Liver (tissue), 9 donors: ENCODE results near the gene TMEM108. TPM values are rescaled to one million over a fixed set of nuclear protein-coding genes. Genes with fewer than 3 reads are reported as not detected.

ENCODE experiments used
- DNase-seq: peaks from one replicate; pipeline ENCODE4 v3.0.0-alpha.2; 2017; ENCODE audit warnings: low spot score
- H3K27ac ChIP-seq, 2 donors: one replicate each; pipeline ENCODE4 v1.7.0; 2013; ENCODE audit warnings: inconsistent platforms in 2 of 2, low read length in 2 of 2, control low read depth in 1 of 2, low read depth in 1 of 2, mild to moderate bottlenecking in 1 of 2
- H3K27me3 ChIP-seq, 4 donors: one replicate each; pipeline versions ENCODE4 v1.6.1 to v1.7.0; 2013; ENCODE audit warnings: low read length in 3 of 4, inconsistent platforms in 1 of 4, mild to moderate bottlenecking in 1 of 4, moderate library complexity in 1 of 4; ENCODE audit not compliant: control insufficient read depth in 4 of 4, insufficient read depth in 4 of 4
- H3K36me3 ChIP-seq, 4 donors: one replicate each; pipeline versions ENCODE4 v1.6.1 to v1.7.0; 2013; ENCODE audit warnings: low read length in 3 of 4, mild to moderate bottlenecking in 3 of 4, low read depth in 1 of 4, moderate library complexity in 1 of 4; ENCODE audit not compliant: control insufficient read depth in 4 of 4, insufficient read depth in 3 of 4
- H3K4me1 ChIP-seq, 4 donors: one replicate each; pipeline versions ENCODE4 v1.6.1 to v1.7.0; 2013; ENCODE audit warnings: low read length in 3 of 4, mild to moderate bottlenecking in 3 of 4, moderate library complexity in 1 of 4; ENCODE audit not compliant: control insufficient read depth in 4 of 4, insufficient read depth in 4 of 4
- H3K4me3 ChIP-seq, 3 donors: one replicate each; pipeline versions ENCODE4 v1.6.1 to v1.7.0; 2013; ENCODE audit warnings: low read length in 3 of 3, control low read depth in 1 of 3, low read depth in 1 of 3, mild to moderate bottlenecking in 1 of 3
- H3K9ac ChIP-seq, 2 donors: one replicate each; pipeline ENCODE4 v1.7.0; 2013; ENCODE audit warnings: low read length in 2 of 2, mild to moderate bottlenecking in 2 of 2, moderate library complexity in 2 of 2, control low read depth in 1 of 2, low read depth in 1 of 2
- H3K9me3 ChIP-seq, 4 donors: one replicate each; pipeline versions ENCODE4 v1.6.1 to v1.7.0; 2013; ENCODE audit warnings: low read length in 3 of 4; ENCODE audit not compliant: control insufficient read depth in 4 of 4
- EGR1 ChIP-seq, 2 donors: IDR thresholded peaks; 2 replicates each; pipeline ENCODE4 v1.6.1; 2016 to 2018; ENCODE audit warnings: antibody characterized with exemption in 2 of 2, low read depth in 2 of 2
- FOXA2 ChIP-seq: IDR thresholded peaks from 2 replicates; pipeline ENCODE4 v1.6.1; 2016; ENCODE audit warnings: antibody characterized with exemption
- HNF4A ChIP-seq, 2 donors: conservative IDR thresholded peaks; 2 replicates each; pipeline ENCODE4 v1.6.1; 2016; ENCODE audit warnings: antibody characterized with exemption in 2 of 2, mild to moderate bottlenecking in 2 of 2
- HNF4G ChIP-seq: IDR thresholded peaks from 2 replicates; pipeline ENCODE4 v1.6.1; 2016; ENCODE audit warnings: antibody characterized with exemption
- NR2F2 ChIP-seq: IDR thresholded peaks from 2 replicates; pipeline ENCODE4 v1.6.1; 2016; ENCODE audit warnings: antibody characterized with exemption
- RAD21 ChIP-seq, 2 donors: IDR thresholded peaks; 2 replicates each; pipeline ENCODE4 v1.6.1; 2016; ENCODE audit warnings: antibody characterized with exemption in 2 of 2, mild to moderate bottlenecking in 2 of 2
- RXRA ChIP-seq, 2 donors: IDR thresholded peaks; 2 replicates each; pipeline ENCODE4 v1.6.1; 2017 to 2018; ENCODE audit warnings: antibody characterized with exemption in 2 of 2, mild to moderate bottlenecking in 1 of 2
- SP1 ChIP-seq: IDR thresholded peaks from 2 replicates; pipeline ENCODE4 v1.6.1; 2018; ENCODE audit warnings: antibody characterized with exemption, mild to moderate bottlenecking
- WGBS: extraction: QIAGEN DNeasy Blood & Tissue Kit; methylation state at CpG from one replicate; pipeline ENCODE4 v1.1.7; 2013; 5-methylcytosine and 5-hydroxymethylcytosine counted together
- polyA plus RNA-seq, 2 donors: library from polyadenylated mRNA; stranded (reverse) in 1 of 2; unstranded in 1 of 2; fragments of 200-250 nt in 1 of 2; fragments of >200 nt in 1 of 2; fragmentation: Nextera tagmentation in 1 of 2; extraction: Ambion mirVana in 1 of 2; gene quantifications; one replicate each; pipeline versions ENCODE4 v1.2.1 to v1.2.3, GENCODE V29; 2013 to 2015
- total RNA-seq, 2 donors: library from RNA; depleted of rRNA; stranded (reverse); fragments of >200 nt; gene quantifications; one replicate each; pipeline ENCODE4 v1.2.3, GENCODE V29; 2014
- TF ChIP-seq, protein P1 (sequence below): fragments of 150-350 bp; IDR thresholded peaks from 2 replicates; pipeline ENCODE4 v1.5.1; 2017; ENCODE audit warnings: improper control_type of control experiment, low read depth, low read length; ENCODE audit not compliant: missing input control
- TF ChIP-seq, protein P2 (sequence below): IDR thresholded peaks from 2 replicates; pipeline ENCODE4 v1.6.1; 2016; ENCODE audit warnings: antibody characterized with exemption
- TF ChIP-seq, protein P3 (sequence below): IDR thresholded peaks from 2 replicates; pipeline ENCODE4 v1.6.1; 2016; ENCODE audit warnings: antibody characterized with exemption, mild to moderate bottlenecking
- TF ChIP-seq, protein P4 (sequence below): IDR thresholded peaks from 2 replicates; pipeline ENCODE4 v1.6.1; 2016; ENCODE audit warnings: antibody characterized with exemption
- donor health status: healthy.
- donor health status: healthy.
- donor health status: healthy.
- donor health status: healthy.
- donor health status: healthy.

Gene TMEM108
- total and polyA plus RNA-seq, 4 donors = 0.05 to 0.10 TPM; not detected in 2

DNA sequence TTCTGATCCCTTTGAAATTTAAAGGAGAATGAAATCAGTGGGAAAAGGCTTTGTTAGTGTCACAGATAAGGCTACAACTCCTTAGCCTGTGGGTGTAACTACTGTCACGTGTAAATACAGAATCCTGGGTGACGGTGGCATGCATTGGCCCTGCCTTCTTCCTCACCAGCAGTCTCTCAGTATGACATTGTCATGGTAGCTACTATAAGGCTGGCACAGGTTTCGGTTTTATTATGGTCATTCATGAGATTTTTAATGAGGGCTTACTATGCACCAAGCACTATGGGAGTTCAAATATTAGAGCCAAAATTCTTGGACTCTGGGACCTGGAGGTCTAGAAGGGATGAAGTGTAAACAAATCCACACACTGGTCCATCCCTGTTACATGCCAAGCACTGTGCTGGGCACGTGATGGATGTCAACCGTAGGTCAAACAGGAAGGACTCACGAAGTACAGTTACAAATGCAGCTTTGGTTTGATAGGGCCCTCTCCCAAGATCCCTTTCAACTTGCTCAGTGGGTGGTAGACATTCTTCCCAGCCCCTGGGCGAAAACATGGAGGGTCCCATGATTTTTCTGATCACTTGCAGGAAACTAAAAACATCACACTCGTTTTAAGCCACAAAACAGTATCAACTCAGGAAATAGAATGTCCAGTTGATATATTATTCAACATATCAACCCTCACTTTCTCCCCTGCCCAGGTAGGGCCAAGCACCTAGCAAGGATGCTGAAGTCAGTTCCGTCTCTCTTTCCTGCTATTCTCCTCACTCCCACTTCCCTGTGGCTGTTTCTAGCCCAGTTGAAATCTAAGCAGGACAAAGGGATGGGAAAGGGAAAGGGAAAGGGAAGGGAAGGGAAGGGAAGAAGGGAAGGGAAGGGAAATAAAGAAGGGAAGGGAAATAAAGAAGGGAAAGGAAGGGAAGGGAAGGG lies 387.0 kb downstream of the TMEM108 start:
- Histone ChIP-seq H3K36me3 (no peaks in the 10 kb centered on the region), H3K4me3 (no peak overlapping the region), H3K27me3 (no peaks in the 10 kb centered on the region), H3K4me1 (peaks cover 0 to 22% (median 13%) of the 10 kb centered on the region in 4 donors), H3K27ac (no peak overlapping the region), H3K9me3 (no peaks in the 10 kb centered on the region), H3K9ac (no peak overlapping the region)
- TF ChIP-seq, protein P1, sequence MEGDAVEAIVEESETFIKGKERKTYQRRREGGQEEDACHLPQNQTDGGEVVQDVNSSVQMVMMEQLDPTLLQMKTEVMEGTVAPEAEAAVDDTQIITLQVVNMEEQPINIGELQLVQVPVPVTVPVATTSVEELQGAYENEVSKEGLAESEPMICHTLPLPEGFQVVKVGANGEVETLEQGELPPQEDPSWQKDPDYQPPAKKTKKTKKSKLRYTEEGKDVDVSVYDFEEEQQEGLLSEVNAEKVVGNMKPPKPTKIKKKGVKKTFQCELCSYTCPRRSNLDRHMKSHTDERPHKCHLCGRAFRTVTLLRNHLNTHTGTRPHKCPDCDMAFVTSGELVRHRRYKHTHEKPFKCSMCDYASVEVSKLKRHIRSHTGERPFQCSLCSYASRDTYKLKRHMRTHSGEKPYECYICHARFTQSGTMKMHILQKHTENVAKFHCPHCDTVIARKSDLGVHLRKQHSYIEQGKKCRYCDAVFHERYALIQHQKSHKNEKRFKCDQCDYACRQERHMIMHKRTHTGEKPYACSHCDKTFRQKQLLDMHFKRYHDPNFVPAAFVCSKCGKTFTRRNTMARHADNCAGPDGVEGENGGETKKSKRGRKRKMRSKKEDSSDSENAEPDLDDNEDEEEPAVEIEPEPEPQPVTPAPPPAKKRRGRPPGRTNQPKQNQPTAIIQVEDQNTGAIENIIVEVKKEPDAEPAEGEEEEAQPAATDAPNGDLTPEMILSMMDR = no peak
- TF ChIP-seq FOXA2 (peak; percentile 24), HNF4A (conservative IDR thresholded peaks at IDR 0.05) (peak; percentile 56 to 75), RXRA (IDR thresholded peaks at IDR 0.05) (peak in 1 of 2 donors; percentile 63)
- 59% methylated on average over 9 of the region's 9 CpGs for WGBS
- DNase-seq = no peak

DNA sequence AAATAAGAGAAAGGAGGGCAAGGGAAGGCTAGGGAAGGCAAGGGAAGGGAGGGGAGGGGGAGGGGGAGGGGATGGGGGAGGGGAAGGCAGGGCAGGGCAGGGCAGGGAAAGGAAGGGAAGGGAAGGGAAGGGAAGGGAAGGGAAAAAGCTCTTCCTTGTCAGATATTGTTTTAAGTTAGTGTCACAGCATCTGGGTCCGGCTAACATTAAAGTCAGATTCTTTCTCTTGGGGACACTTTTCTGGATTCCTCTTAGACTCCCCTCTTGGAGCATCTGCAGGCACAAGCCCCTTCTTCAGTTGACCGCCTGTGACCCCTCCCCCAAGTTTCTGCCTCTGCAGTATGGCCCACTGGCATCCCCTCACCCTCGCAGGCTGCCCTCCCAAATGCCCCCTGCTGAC lies 387.7 kb downstream of the TMEM108 start:
- Histone ChIP-seq H3K36me3 (no peaks in the 10 kb centered on the region), H3K4me1 (peaks cover 0 to 22% (median 13%) of the 10 kb centered on the region in 4 donors), H3K27me3 (no peaks in the 10 kb centered on the region), H3K9ac (no peak overlapping the region), H3K4me3 (no peak overlapping the region), H3K27ac (no peak overlapping the region), H3K9me3 (no peaks in the 10 kb centered on the region)
- no peak for TF ChIP-seq RAD21 (IDR thresholded peaks at IDR 0.05)
- DNase-seq = no peak
- 83% methylated on average over 3 of the region's 3 CpGs for WGBS

DNA sequence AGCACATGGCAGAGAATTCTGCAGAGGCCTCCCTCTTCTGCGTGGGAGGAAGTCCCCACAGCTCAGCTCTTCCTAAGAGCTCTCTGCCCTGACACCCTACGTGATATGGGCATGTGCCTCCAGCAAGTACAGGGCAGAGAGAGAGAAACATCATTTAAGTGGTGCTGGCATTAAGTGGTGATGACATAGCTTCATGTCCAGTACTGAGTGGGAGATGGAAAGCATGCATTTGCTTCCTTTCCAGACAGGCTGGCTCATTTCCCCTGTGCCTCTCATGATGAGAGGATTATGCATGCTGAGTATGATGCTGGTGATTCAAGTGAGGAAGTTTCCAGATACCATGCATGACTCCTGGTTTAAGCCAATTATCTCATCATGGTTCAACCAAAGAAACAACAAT lies 388.5 kb downstream of the TMEM108 start:
- Histone ChIP-seq H3K9ac (no peak overlapping the region), H3K36me3 (no peaks in the 10 kb centered on the region), H3K4me3 (no peak overlapping the region), H3K4me1 (peaks cover 0 to 22% (median 13%) of the 10 kb centered on the region in 4 donors), H3K9me3 (no peaks in the 10 kb centered on the region), H3K27ac (no peak overlapping the region), H3K27me3 (no peaks in the 10 kb centered on the region)
- 84% methylated on average over 2 of the region's 2 CpGs for WGBS
- DNase-seq = no peak
- TF ChIP-seq EGR1 (IDR thresholded peaks at IDR 0.05; ENCODE audit: low read depth in 2 of 2) (no peak), FOXA2 (no peak), SP1 (no peak), HNF4G (no peak), NR2F2 (no peak)
- TF ChIP-seq, protein P2, sequence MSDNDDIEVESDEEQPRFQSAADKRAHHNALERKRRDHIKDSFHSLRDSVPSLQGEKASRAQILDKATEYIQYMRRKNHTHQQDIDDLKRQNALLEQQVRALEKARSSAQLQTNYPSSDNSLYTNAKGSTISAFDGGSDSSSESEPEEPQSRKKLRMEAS = no peak
- TF ChIP-seq, protein P3, sequence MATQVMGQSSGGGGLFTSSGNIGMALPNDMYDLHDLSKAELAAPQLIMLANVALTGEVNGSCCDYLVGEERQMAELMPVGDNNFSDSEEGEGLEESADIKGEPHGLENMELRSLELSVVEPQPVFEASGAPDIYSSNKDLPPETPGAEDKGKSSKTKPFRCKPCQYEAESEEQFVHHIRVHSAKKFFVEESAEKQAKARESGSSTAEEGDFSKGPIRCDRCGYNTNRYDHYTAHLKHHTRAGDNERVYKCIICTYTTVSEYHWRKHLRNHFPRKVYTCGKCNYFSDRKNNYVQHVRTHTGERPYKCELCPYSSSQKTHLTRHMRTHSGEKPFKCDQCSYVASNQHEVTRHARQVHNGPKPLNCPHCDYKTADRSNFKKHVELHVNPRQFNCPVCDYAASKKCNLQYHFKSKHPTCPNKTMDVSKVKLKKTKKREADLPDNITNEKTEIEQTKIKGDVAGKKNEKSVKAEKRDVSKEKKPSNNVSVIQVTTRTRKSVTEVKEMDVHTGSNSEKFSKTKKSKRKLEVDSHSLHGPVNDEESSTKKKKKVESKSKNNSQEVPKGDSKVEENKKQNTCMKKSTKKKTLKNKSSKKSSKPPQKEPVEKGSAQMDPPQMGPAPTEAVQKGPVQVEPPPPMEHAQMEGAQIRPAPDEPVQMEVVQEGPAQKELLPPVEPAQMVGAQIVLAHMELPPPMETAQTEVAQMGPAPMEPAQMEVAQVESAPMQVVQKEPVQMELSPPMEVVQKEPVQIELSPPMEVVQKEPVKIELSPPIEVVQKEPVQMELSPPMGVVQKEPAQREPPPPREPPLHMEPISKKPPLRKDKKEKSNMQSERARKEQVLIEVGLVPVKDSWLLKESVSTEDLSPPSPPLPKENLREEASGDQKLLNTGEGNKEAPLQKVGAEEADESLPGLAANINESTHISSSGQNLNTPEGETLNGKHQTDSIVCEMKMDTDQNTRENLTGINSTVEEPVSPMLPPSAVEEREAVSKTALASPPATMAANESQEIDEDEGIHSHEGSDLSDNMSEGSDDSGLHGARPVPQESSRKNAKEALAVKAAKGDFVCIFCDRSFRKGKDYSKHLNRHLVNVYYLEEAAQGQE = no peak
- TF ChIP-seq, protein P4, sequence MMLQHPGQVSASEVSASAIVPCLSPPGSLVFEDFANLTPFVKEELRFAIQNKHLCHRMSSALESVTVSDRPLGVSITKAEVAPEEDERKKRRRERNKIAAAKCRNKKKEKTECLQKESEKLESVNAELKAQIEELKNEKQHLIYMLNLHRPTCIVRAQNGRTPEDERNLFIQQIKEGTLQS = no peak
